Activated T-cell treated with anti-CD3 and anti-CD28 coated beads, Interleukin-2, amount 50 U/mL, for 4 hours (primary cell): ENCODE measurements around the gene WNT8B. TPM values are rescaled to one million over a fixed set of nuclear protein-coding genes. Genes with fewer than 3 reads are reported as not detected.

Source experiments
- ATAC-seq, 2 donors: fragments of 200-7000 bp; cut with Tn5 transposase; one replicate each; pipeline ENCODE4 v1.10.0; 2021
- DNase-seq: peaks from one replicate; pipeline ENCODE4 v3.0.0-alpha.2; 2020
- H3K27me3 Mint-ChIP-seq: one replicate; pipeline ENCODE4 v1.8.0; 2021; ENCODE audit warnings: low read depth, mixed read lengths
- H3K36me3 Mint-ChIP-seq: one replicate; pipeline ENCODE4 v1.8.0; 2022; ENCODE audit warnings: mixed read lengths; ENCODE audit not compliant: insufficient read depth
- H3K4me1 Mint-ChIP-seq: one replicate; pipeline ENCODE4 v1.8.0; 2021; ENCODE audit warnings: low read depth, mixed read lengths
- H3K4me3 Mint-ChIP-seq: one replicate; pipeline ENCODE4 v1.8.0; 2021; ENCODE audit warnings: mild to moderate bottlenecking, moderate library complexity, mixed read lengths
- H3K9me3 Mint-ChIP-seq: one replicate; pipeline ENCODE4 v1.8.0; 2021; ENCODE audit warnings: mixed read lengths
- total RNA-seq, 3 donors: library from RNA; stranded (reverse); gene quantifications; one replicate each; pipeline ENCODE4 v1.2.1, GENCODE V29; 2021

WNT8B gene
- total RNA-seq, 3 donors from 2014 or later = 0.11 TPM; not detected in 2

DNA sequence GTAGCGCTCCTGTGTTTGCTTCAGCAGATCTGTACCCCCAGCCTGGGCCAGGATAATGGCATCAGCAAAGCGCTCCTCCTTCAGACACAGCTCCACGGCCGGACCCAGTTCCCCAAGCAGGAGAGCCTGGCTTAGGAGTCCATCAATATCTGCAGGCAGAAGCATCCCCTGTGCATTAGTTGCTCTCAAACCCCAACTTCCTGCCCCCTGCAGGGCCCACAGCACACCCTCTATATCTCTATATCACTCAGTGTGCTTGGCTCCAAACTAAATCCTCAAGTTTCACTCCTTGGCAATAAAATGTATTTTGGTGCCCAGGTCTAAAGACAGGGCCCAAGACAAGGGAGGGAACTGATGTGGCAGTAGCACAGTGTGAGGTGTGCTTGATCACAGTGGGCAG is 35.2 kb downstream of the WNT8B start:
- peaks cover 47% of the 10 kb centered on the region for H3K36me3 Mint-ChIP-seq
- no peaks in the 10 kb centered on the region for H3K27me3 Mint-ChIP-seq
- no peaks in the 10 kb centered on the region for H3K4me1 Mint-ChIP-seq

DNA sequence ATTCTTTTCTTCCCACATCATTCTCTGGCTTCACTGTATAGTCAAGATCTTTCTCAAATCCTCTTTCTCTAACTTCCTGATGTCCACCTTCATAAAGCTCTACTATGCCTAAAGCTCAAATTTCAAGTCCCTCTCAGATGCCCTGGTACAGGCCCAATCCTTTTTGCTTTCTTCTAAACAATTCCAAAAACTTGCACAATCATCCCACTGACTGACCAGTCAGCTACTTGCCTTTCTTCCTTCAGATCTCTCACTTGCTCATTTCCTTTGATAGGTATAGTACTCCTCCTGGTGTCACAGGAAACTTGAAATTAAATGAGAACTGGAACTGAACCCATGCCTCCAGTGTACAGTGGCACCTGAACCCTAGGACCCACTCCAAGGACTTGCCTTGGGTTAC is 38.6 kb downstream of the WNT8B start:
- H3K27me3 Mint-ChIP-seq = no peaks in the 10 kb centered on the region
- no peak for ATAC-seq
- no peaks in the 10 kb centered on the region for H3K9me3 Mint-ChIP-seq
- H3K4me3 Mint-ChIP-seq = no peak overlapping the region
- peaks cover 6% of the 10 kb centered on the region for H3K4me1 Mint-ChIP-seq
- no peak for DNase-seq
- peaks cover 52% of the 10 kb centered on the region for H3K36me3 Mint-ChIP-seq

More for the DNA sequence above, 35.2 kb downstream of the WNT8B start:
- DNase-seq (no peak), ATAC-seq (no peak)
- Mint-ChIP-seq H3K4me3 (no peak overlapping the region), H3K9me3 (no peaks in the 10 kb centered on the region)

DNA sequence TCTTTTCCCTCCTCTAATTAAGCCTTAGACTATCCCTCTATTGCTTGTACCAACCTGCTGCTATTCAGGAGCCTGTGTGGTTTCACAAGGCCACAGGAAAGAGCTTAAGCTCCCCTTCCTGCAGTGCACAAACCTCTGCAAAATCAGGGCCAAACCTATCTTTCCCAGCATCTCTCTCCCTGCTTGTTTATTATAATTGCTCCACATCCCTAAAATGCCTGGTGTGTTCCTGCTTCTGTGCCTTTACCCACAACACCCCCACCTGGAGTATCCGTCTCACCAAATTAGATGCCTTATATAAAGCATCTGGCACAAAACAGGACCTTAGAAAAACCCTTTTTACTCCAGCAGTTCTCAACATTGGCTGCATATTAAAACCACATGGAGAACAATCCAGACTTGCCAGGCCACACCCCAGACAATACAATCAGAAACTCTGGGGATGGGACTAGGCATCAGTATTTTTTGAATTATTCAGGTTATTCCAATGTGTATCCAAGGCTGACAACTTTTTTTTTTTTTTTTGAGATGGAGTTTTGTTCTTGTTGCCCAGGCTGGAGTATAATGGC is 40.2 kb downstream of the WNT8B start:
- DNase-seq (no peak), ATAC-seq (no peak)
- H3K27me3 Mint-ChIP-seq = no peaks in the 10 kb centered on the region
- H3K9me3 Mint-ChIP-seq = no peaks in the 10 kb centered on the region
- H3K36me3 Mint-ChIP-seq = peaks cover 52% of the 10 kb centered on the region
- H3K4me1 Mint-ChIP-seq = peaks cover 20% of the 10 kb centered on the region
- no peak overlapping the region for H3K4me3 Mint-ChIP-seq

DNA sequence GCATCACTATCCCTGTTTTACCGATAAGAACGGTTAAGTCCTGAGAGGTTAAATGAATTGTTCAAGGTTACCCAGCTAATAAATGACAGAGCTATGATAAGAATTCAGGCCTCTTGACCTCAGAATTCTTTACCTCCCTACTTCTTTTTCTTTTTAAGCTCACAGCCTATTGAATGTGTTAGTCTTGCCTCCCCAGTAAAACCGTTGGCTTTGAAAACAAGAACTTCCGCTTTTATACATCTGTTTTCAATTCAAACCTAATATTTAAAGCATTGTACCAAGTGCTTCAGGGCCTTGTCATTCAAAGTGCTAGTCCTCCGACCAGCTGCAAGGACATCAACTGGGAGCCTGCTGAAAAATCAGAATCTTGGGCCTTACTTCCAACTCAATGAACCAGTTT is 41.3 kb downstream of the WNT8B start:
- H3K4me3 Mint-ChIP-seq = no peak overlapping the region
- H3K27me3 Mint-ChIP-seq = no peaks in the 10 kb centered on the region

DNA sequence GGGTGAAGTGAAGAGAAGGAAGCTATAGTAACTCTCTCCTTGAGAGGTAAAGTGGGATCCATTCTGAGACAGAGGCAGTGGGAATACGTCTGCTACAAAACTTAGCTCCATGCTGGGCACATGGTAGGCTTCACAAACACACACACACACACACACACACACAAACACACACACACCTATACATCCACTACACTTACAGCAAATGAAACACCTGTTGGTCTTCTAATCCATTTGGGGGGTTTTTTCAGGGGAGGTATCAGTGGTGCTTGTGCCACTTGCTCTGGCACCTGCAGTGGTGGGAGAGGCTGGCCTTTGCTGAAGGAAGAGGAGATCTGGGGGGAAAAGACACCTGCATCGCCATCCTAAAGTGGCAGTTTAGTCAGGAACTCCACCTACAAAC is 42.4 kb downstream of the WNT8B start:
- Mint-ChIP-seq H3K4me1 (peaks cover 41% of the 10 kb centered on the region), H3K27me3 (no peaks in the 10 kb centered on the region), H3K36me3 (peaks cover 38% of the 10 kb centered on the region), H3K4me3 (no peak overlapping the region), H3K9me3 (no peaks in the 10 kb centered on the region)
- no peak for ATAC-seq
- no peak for DNase-seq

More for the DNA sequence above, 41.3 kb downstream of the WNT8B start:
- no peaks in the 10 kb centered on the region for H3K9me3 Mint-ChIP-seq
- H3K36me3 Mint-ChIP-seq = peaks cover 46% of the 10 kb centered on the region
- peaks cover 30% of the 10 kb centered on the region for H3K4me1 Mint-ChIP-seq
- DNase-seq = no peak
- no peak for ATAC-seq

DNA sequence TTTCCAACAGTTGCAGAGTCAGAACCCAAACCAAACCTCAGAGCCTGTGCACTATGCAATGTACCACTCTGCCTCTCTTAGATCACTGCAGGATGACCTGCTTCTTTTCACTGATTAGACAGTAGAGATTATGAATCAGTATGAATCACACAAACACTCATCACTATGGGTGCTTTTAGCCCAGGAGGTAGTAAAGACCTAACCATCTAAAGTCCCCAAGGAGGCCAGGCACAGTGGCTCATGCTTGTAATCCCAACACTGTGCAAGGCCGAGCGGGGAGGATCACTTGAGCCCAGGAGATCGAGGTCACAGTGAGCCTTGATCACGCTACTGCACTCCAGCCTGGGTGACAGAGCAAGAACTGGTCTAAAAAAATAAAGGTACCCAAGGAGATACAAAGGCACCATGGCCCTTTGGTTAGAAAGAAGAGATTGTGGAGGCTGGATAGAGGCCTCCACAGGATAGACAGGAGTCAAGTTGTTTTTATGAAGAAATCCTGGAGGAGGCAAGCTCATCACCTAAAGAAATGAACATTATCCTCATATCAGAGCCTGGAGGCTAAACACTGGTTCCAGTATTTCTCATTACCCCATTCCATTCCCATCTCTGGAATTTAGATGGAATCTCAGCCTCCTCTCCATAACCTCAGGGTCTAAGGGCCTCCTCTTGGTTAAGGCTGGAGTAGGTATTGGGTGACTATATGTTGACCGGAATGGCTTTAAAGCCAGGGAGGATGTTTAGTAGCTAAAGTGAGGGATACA is 44.0 kb downstream of the WNT8B start:
- no peak for DNase-seq
- ATAC-seq = peak; percentile 61 to 66
- Mint-ChIP-seq H3K27me3 (no peaks in the 10 kb centered on the region), H3K4me3 (peak overlapping the region; percentile 37), H3K36me3 (peaks cover 29% of the 10 kb centered on the region), H3K9me3 (no peaks in the 10 kb centered on the region), H3K4me1 (peaks cover 57% of the 10 kb centered on the region)

DNA sequence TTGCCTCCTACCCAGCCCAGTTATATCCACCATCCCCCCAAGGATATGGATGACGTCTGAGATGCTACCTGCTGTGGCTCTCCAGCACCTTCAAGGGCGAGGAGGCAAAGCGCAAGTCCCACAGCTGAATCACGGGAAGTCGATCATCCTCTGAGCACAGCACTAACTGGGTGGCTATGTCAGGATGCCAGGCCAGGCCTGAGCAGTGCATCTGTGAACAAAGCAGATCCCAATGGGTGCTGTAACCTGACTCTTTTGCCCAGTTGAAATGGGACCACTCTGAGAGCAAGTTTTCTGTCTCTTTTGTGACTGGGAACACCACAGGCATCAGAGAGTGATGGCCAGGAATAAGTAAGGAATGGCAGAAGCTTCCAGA is 44.5 kb downstream of the WNT8B start:
- Mint-ChIP-seq H3K27me3 (no peaks in the 10 kb centered on the region), H3K4me1 (peaks cover 63% of the 10 kb centered on the region), H3K4me3 (no peak overlapping the region), H3K9me3 (no peaks in the 10 kb centered on the region), H3K36me3 (peaks cover 27% of the 10 kb centered on the region)
- DNase-seq = no peak
- ATAC-seq = no peak

DNA sequence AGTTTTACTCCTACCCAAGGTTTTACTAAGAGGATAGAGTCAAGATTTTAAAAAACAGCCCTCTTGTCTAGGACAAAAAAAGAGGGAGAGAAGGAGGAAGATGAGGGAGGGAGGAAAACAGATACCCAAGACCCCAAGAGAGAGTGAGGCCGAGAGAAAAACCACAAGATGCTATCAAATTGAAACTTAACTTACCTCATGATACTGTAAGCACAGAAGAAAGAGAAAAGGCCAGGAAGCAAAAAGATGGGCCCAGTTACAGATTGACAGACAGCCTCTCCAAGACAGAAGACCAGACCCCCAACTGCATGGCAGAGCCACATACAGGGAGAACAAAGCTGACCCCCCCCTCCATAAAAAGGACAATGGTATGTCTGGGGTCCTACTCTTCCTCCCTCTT is 45.5 kb downstream of the WNT8B start:
- no peaks in the 10 kb centered on the region for H3K27me3 Mint-ChIP-seq
- peaks cover 29% of the 10 kb centered on the region for H3K36me3 Mint-ChIP-seq
- H3K4me3 Mint-ChIP-seq = no peak overlapping the region
- ATAC-seq (no peak), DNase-seq (no peak)
- peaks cover 66% of the 10 kb centered on the region for H3K4me1 Mint-ChIP-seq
- H3K9me3 Mint-ChIP-seq = no peaks in the 10 kb centered on the region

DNA sequence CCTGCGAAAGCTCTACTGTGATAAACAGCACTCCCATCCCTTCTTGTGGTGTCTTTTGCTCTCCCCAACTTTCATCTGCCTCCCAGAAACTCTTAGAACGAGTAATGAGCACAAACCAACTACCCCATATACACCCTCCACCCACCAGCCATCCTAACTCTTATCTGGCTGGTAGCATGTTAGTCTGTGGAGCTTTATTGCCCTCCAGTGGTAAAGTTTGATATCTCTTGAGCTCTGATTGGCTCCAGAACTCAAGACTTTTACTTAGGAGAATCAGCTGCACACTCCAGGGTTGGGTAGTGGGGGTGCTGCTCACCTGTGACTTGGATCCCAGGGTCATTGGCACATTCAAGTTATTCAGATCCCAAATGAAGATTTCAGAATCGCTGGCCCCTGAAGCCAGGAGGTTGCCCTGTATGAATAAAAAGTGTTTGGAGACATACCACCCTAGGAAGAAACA is 45.9 kb downstream of the WNT8B start:
- ATAC-seq (peak; percentile 57 to 61), DNase-seq (peak; percentile 24)
- Mint-ChIP-seq H3K36me3 (peaks cover 28% of the 10 kb centered on the region), H3K4me3 (peak overlapping the region; percentile 22), H3K4me1 (peaks cover 66% of the 10 kb centered on the region), H3K27me3 (no peaks in the 10 kb centered on the region), H3K9me3 (no peaks in the 10 kb centered on the region)

DNA sequence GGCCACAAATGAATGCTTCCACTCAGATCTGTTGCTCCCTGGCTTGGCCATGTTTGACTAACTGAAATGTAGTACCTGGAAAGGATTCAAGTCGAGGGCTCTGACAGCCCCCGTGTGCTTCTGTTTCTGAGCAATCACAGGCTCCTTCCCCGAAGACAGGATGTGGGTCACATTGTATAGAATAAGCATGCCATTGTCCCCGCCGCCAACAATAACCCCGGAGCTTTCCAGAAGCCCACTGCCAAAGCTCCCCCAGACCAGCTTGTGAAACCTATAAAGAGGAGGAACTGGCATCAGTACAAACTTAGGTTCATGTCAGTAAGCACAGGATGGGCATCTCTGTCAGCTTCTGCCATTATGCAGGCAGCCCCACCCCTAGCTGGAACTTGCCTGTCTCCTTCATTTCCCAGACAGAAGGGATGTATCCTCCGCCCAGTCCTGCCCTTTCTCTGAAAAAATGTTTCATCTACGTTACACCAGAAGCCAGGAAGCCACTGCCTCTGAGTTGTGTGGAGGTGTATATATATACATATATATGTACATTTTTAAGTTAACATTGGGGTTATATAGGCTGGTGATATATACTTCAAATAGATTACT is 46.5 kb downstream of the WNT8B start:
- ATAC-seq (peak; percentile 23 to 25), DNase-seq (peak; percentile 49)
- H3K9me3 Mint-ChIP-seq = no peaks in the 10 kb centered on the region
- H3K36me3 Mint-ChIP-seq = peaks cover 30% of the 10 kb centered on the region
- peak overlapping the region; percentile 22 for H3K4me3 Mint-ChIP-seq
- H3K4me1 Mint-ChIP-seq = peaks cover 66% of the 10 kb centered on the region
- no peaks in the 10 kb centered on the region for H3K27me3 Mint-ChIP-seq

DNA sequence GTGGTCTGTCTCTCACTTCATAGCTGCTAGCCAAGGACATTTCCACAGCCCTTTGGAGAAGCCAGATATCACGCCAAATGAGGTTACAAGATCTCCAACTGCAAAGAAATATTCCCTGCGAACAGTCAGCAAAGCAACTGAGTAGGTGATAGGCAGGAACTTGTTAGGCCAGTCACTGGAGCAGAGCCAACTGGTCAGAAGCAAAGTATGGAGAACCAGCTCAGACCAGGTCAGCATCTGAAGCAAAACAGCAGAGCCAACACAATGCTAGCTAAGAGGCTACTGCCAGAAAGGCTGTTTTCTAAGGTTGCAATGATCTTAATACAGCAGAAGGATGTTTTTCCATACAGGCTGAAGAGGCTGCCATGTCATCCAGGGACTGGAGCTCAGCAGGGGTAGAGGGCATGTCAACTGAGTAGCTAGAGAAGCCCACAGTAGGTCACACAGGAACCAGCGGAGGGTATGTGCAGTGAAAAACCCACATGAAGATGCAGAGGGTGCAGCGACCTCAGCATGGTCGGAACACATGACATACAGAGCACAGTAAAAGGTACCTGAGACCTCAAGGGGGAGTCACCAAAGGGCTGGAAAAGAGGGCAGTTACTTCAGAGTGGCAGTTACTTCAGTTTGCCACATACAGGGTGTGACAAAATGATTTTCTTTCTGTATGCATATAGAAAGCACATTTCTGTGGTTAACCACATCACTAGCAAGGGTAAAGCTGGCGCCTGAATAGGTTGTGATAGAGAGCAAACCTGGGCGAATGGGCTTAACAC is 47.9 kb downstream of the WNT8B start:
- peak overlapping the region; percentile 3 for H3K4me3 Mint-ChIP-seq
- H3K4me1 Mint-ChIP-seq = peaks cover 66% of the 10 kb centered on the region
- H3K9me3 Mint-ChIP-seq = no peaks in the 10 kb centered on the region
- H3K27me3 Mint-ChIP-seq = no peaks in the 10 kb centered on the region
- ATAC-seq (peak; percentile 77 to 83), DNase-seq (peak; percentile 57)
- peaks cover 23% of the 10 kb centered on the region for H3K36me3 Mint-ChIP-seq

DNA sequence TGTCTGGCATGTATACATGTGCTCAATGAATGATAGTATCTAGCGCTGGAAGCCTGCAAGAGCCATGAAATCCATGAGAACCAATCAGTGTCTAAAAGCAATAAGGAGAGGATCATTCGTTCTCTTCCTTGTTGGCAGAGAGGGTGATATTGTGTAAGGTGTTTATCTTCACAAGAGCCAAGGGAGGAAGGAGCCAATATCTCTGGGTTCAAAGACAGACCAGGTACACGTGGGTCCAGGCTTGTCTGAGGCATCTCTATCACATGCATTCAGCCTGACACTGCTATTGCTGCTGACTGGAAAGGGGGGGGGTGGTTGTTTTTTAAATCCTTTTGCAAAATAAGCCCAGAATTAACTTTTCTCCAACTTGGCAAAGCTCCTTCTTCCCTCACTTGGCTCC is 52.8 kb downstream of the WNT8B start:
- ATAC-seq (no peak), DNase-seq (no peak)
- Mint-ChIP-seq H3K4me1 (peaks cover 28% of the 10 kb centered on the region), H3K4me3 (no peak overlapping the region), H3K9me3 (no peaks in the 10 kb centered on the region), H3K36me3 (peaks cover 17% of the 10 kb centered on the region), H3K27me3 (no peaks in the 10 kb centered on the region)

DNA sequence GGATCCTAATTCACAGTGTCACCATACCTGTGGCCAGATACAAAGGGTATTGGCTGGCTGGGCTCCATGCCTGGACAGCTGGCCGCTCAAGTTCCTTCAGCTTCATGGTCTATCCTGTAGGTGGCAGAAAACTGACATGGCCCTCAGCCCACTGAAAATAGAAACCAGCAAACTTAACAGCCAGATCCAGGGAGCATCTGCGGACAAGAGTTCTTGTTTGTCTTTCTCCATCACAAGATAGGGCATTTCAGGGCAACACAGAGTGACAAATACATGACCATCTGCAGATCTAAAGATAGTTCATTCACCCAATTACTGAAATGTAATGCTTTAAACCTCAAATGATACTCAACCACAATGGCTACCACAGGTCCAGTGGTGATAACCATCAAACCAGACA is 54.0 kb downstream of the WNT8B start:
- Mint-ChIP-seq H3K4me3 (no peak overlapping the region), H3K9me3 (no peaks in the 10 kb centered on the region), H3K36me3 (peaks cover 17% of the 10 kb centered on the region), H3K27me3 (no peaks in the 10 kb centered on the region), H3K4me1 (peaks cover 16% of the 10 kb centered on the region)
- ATAC-seq = no peak
- DNase-seq = no peak

DNA sequence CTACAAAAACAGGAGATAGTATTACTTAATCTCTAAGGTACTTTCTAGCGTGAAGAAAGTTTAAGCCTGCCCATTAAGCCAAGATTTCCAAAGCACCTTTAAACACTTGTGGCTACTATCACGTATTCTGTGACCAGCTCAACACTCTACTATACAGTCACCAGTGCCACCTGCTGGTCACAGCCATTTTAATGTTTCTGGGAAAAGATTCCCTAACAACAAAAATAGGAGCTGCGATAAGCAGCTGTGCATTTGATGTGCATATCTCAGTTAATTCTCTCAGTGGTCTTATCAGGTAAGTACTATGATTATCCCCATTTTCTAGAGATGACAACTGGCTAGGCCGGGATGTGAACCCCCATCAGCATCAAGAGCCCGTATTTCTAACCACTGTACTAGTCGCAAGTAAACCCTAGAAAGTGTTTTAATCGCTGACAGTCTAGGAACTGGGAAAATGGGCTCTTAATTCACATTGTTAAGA is 56.0 kb downstream of the WNT8B start:
- Mint-ChIP-seq H3K9me3 (no peaks in the 10 kb centered on the region), H3K4me1 (peaks cover 9% of the 10 kb centered on the region), H3K36me3 (peaks cover 17% of the 10 kb centered on the region), H3K27me3 (no peaks in the 10 kb centered on the region), H3K4me3 (no peak overlapping the region)
- DNase-seq (peak; percentile 59), ATAC-seq (peak; percentile 68 to 78)
